ENCODE results near the gene KCNG1. TPM values are rescaled to one million over a fixed set of nuclear protein-coding genes. Genes with fewer than 3 reads are reported as not detected.

KCNG1 gene
- total and polyA plus RNA-seq, 2 of the 13 experiments (the other 11 are each of a cell fraction or from before 2014, with no cell fraction given), result not detected

DNA sequence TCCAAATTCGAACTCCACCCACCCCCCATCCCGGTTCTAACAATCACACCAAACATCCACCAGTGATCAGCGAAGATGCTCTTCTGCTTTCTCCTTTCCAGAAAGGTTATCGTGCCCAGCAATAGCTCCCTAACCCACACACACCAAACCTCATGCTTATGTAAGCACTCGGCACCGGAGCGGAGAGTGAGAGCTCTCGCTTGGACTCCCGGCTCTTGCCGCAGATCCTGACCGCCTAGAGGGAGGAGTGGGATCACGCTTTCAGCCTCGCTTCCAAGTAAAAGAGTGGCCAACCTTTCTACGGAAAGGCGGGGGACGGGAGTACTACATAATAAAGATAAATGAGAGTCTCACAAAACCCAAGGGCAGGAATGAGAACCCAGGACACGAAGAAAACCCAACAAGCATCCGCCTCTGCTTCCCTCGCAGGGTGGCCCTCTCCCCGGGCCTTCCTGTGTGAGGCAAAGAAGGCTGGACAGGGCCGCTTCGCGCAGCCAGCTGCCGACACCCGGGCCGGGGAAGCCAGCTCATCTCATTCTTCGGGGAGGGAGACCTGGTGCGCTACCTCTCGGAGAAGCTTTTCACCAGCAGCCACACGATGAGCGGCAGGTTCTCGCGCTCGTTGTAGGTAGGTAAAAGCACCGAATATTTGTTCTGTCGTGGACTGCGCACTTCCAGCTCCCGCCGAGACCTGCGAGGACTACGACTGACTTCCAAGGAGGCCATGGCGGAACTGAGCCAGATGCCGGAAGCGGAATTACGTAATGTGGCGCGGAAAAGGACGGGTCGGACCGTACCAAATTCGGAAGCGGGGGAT is 64.9 kb downstream of the KCNG1 start, which contains the start of gene DPM1 (continued):
- TF ChIP-seq HNRNPUL1 (IDR thresholded peaks at IDR 0.05; ENCODE audit: low read depth, low read length), result no peak
- no peak; the same call in 1 of the 2 replicates for TF ChIP-seq SMAD9 (CRISPR knock-in tag; IDR thresholded peaks at IDR 0.05)
- no peak for TF ChIP-seq SNAPC5 (CRISPR knock-in tag; IDR thresholded peaks at IDR 0.05; ENCODE audit: borderline replicate concordance)
- no peak for TF ChIP-seq ZNF562 (CRISPR knock-in tag; IDR thresholded peaks at IDR 0.05; ENCODE audit: borderline replicate concordance)
- TF ChIP-seq MIER2 (CRISPR knock-in tag; IDR thresholded peaks at IDR 0.05), result peak; percentile 13; the same call in 1 of the 2 replicates
- peak; percentile 94 for TF ChIP-seq PTBP1 (IDR thresholded peaks at IDR 0.05; ENCODE audit: low read depth, low read length, poor library complexity, severe bottlenecking)
- TF ChIP-seq TEAD3 (CRISPR knock-in tag; optimal IDR thresholded peaks at IDR 0.05; ENCODE audit: borderline replicate concordance), result no peak
- TF ChIP-seq ZNF570 (CRISPR knock-in tag; IDR thresholded peaks at IDR 0.05; ENCODE audit: borderline replicate concordance), result no peak
- TF ChIP-seq KLF16 (CRISPR knock-in tag; IDR thresholded peaks at IDR 0.05), result peak in 1 of 2 experiments; percentile 81; a peak in 1 of 4 replicates
- TF ChIP-seq MIER3 (CRISPR knock-in tag; IDR thresholded peaks at IDR 0.05; ENCODE audit: borderline replicate concordance), result peak; percentile 71; the same call in 1 of the 2 replicates
- TF ChIP-seq, protein P1, sequence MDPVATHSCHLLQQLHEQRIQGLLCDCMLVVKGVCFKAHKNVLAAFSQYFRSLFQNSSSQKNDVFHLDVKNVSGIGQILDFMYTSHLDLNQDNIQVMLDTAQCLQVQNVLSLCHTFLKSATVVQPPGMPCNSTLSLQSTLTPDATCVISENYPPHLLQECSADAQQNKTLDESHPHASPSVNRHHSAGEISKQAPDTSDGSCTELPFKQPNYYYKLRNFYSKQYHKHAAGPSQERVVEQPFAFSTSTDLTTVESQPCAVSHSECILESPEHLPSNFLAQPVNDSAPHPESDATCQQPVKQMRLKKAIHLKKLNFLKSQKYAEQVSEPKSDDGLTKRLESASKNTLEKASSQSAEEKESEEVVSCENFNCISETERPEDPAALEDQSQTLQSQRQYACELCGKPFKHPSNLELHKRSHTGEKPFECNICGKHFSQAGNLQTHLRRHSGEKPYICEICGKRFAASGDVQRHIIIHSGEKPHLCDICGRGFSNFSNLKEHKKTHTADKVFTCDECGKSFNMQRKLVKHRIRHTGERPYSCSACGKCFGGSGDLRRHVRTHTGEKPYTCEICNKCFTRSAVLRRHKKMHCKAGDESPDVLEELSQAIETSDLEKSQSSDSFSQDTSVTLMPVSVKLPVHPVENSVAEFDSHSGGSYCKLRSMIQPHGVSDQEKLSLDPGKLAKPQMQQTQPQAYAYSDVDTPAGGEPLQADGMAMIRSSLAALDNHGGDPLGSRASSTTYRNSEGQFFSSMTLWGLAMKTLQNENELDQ (CRISPR knock-in tag; IDR thresholded peaks at IDR 0.05; ENCODE audit: borderline replicate concordance), result peak; percentile 75; the same call in 1 of the 2 replicates
- no peak; a peak in 1 of 4 replicates for TF ChIP-seq EP300 (IDR thresholded peaks at IDR 0.05; ENCODE audit: low read depth in 2 of 2, low read length in 2 of 2)
- peak; percentile 31; the same call in 1 of the 2 replicates for TF ChIP-seq EP300 (CRISPR knock-in tag; IDR thresholded peaks at IDR 0.05; ENCODE audit: borderline replicate concordance)
- TF ChIP-seq ZSCAN22 (CRISPR knock-in tag; IDR thresholded peaks at IDR 0.05), result no peak
- peak; percentile 83 for TF ChIP-seq MEF2D (CRISPR knock-in tag; IDR thresholded peaks at IDR 0.05)
- no peak for TF ChIP-seq ZNF18 (CRISPR knock-in tag; IDR thresholded peaks at IDR 0.05; ENCODE audit: insufficient replicate concordance)
- TF ChIP-seq ZNF317 (CRISPR knock-in tag; IDR thresholded peaks at IDR 0.05), result no peak; the same call in 1 of the 2 replicates
- no peak for TF ChIP-seq ZNF136 (CRISPR knock-in tag; IDR thresholded peaks at IDR 0.05; ENCODE audit: low read depth)
- peak; percentile 75; the same call in 1 of the 2 replicates for TF ChIP-seq ZNF563 (CRISPR knock-in tag; IDR thresholded peaks at IDR 0.05)
- no peak for TF ChIP-seq FLYWCH1 (CRISPR knock-in tag; IDR thresholded peaks at IDR 0.05)
- 0 out of 2 replicates have a peak, but pooled peaks have one; percentile 5 for TF ChIP-seq GTF3A (CRISPR knock-in tag; conservative IDR thresholded peaks at IDR 0.05)
- TF ChIP-seq, protein P2, sequence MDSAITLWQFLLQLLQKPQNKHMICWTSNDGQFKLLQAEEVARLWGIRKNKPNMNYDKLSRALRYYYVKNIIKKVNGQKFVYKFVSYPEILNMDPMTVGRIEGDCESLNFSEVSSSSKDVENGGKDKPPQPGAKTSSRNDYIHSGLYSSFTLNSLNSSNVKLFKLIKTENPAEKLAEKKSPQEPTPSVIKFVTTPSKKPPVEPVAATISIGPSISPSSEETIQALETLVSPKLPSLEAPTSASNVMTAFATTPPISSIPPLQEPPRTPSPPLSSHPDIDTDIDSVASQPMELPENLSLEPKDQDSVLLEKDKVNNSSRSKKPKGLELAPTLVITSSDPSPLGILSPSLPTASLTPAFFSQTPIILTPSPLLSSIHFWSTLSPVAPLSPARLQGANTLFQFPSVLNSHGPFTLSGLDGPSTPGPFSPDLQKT (CRISPR knock-in tag; IDR thresholded peaks at IDR 0.05; ENCODE audit: borderline replicate concordance), result no peak
